ENCODE measurements around the gene ZBTB5.

Gene ZBTB5

DNA sequence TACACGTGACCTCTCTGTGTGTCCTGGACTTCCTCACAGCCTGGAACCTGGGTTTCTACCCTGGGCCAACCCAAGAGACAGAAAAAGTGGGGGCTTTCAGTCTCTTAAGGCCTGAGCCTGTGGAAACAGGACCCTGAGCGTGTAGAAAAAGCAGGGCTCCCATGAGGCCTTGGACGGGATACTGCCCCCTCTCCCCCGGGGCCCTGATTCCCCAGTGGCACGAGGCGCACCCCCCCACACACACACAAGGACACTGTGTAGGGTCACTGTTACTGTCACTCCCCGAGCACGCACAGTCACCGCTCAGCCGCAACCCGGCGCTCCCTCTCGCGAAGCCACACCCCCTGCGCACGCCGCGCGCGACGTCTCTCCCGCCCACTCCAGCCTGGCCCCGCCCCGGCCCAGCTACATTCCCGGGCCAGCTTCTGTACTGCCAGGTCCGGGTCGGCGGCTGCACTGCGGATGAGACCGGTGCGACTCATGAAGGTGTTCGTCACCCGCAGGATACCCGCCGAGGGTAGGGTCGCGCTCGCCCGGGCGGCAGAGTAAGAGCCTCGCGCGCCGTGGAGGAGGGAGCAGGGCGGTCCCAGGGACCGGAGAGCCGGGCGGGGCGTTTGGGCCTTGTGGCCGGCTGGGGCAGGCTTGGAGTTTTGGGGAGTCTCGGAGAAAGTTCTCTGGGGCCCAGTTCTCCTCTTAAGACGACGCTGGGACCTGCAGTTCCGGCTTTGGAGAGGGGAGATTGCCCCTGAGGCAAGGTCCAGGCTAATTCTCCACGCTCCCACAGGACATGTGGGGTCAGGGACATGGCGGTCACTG is 42.8 kb downstream of the ZBTB5 start, which contains the start of gene GRHPR:
TSS of gene GRHPR (plus strand) at position 408 of the 816 bp plus-strand sequence. CDS start at position 463, 55 bp downstream.
- FAIRE-seq: no peak

DNA sequence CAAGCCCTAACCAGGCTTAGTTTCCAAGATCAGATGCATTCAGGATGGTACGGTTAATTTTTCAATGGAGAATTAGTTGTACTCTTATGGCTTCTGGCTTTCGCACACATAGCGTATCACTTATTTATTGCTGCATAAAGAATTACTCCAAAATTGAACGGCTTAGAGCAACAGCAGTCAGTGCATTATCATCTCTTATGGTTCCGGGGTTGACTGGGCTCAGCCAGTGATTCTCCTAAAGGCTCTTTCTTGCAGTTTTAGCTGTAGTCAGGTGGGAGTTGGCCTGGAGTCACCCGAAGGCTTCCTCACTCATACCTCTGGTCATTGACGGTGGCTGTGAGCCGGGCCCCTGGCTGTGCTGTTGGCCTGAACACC is 43.3 kb downstream of the ZBTB5 start:
- no peak for FAIRE-seq

GRCh38 chr9:37420271-37421215 is 44.7 kb downstream of the ZBTB5 start:
- no peak for FAIRE-seq

DNA sequence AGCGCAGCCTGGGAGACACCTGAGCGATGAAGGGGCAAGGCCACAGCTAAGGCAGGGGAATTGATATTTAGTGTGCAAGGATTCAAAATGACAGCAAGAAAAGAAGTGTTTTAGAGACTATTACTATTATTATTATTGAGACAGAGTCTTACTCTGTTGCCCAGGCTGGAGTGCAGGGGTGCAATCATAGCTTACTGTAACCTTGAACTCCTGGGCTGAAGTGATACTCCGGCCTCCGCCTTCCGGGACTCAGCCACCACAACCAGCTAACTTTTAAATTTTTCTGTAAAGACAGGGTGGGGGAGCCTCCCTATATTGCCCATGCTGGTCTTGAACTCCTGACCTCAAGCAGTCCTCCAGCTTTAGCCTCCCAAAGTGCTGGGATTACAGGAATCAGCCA is 46.0 kb downstream of the ZBTB5 start:
- no peak for FAIRE-seq

GRCh38 chr9:37417857-37418618 is 47.2 kb downstream of the ZBTB5 start:
- FAIRE-seq: no peak

DNA sequence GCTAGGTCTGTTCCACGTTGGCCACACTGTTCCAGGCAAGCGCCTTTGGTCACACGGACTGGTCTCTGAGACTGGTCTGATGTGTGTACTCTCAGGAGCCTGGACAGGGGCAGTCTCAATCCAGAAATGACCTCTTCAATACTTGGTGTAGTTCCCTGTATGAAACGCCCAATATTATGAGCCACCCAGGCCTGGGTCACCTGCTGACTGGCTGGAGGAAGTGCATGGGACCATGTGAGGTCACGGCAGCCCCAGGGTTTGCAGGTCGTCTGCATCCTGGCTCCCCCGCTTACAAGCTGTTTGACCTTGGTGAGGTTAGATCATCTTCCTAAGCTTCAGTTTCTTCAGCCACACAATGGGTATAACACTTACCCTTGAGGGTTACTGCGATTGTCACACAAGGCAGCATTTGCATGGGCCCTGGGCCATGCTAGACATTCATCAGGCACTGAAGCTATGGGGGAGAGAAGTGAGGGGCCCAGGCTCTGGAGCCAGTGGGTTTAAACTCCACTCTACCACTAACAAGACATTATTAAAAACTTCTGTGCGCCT is 47.9 kb downstream of the ZBTB5 start:
- FAIRE-seq: no peak

- FAIRE-seq: peak; percentile 83
Observed at GRCh38 chr9:37415011-37415719, 50.1 kb downstream of the ZBTB5 start.

DNA sequence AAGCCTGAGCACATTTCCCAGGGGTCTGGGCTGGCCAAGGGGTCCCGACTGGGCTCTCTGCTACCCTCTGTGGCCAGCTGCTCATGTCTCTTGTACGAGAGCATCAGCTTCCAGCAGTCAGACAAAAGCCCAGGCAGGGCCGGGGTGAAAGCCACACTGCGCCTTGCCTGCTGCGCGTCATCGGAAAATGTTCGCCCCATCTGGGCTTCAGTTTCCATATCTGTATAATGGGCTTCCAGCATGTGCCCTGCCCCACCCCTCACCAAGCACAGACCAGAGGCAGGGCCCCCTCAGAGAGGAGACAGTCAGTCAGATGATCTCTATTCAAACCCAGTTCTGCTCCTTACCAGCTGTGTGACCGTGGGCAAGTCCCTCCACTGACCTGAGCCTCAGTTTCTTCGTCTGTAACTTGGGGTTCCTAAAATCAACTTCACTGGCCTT is 50.7 kb downstream of the ZBTB5 start:
- FAIRE-seq: no peak

DNA sequence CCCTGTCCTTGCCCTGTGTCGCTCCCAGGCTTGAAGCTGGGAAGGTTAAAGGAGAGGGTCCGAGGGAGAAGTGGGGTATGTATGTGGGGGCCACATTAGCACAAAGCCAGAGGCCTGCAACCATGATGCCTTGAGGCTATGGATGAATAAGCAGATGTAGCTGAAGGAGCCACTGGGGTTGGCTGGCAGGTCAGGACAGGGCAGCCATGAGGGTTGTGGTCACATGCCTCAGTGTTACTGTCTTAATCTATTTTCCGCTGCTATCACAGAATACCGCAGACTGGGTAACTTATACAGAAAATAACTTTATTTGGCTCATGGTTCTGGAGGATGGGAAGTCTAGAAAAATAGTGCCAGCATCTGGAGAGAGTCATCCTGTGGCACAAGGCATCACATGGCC is 51.9 kb downstream of the ZBTB5 start:
- no peak for FAIRE-seq

- no peak for FAIRE-seq
Observed at GRCh38 chr9:37412431-37413151, 52.7 kb downstream of the ZBTB5 start.

- no peak for FAIRE-seq
Observed at GRCh38 chr9:37410969-37411785, 54.1 kb downstream of the ZBTB5 start.

DNA sequence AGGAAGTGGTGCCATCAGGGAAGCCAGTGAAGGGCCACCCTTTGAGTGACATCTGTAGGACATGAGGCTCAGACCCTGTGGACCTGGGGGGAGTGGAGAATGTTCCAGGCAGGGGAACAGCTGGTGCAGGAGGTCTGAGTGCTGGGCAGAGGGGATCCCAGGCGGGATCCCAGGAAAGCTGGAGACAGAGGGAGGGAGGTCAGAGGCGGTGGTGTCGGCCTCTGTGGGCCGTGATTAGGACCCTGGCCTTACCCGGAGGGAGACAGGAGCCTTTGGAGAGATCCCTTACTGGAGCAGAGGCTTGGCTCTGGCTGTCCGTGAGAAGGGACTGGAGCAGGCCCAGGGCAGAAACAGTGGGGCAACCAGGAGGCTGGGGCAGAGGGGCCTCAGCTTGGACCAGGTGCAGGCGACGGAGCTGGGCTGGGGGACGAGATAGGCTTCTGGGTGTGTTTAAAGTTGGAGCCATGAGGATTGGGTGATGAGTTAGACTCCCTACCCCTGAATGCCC is 54.8 kb downstream of the ZBTB5 start:
- FAIRE-seq: no peak

DNA sequence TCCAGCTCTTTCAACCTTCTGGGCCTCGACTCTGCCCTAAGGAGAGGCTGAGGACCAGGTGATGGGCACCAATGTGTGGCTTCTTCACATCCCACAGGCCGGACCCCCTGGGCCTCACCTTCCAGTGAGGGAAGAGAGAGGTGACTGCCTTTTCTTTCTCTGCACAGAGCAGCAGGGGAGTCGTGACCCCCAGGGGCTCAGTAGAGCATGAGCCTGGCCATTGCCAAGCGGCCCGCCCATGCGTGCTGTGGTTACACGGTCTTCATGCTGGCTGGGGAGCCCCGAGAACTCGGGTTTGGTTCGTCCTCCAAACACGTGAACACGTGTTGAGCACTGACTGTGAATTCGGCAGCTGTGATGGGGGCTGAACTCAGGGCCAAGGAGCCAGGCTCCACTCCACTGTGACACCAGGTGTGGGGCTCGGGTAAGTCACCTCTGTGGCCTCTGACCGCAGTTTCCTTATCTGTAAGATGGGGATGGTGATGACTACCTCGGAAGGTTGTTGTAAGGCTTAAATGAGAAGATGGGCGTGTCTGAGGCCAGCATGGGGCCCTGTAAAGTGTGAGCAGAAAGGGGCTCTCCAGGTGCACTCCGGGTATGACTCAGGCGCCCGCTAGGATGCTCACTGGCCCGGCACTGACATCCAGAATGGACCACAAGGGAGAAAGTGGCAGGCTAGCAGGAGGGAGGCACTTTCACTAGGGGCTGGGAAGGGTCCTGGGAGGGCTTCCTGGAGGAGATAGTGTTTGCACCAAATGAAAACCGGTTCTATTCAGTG is 56.1 kb downstream of the ZBTB5 start:
- FAIRE-seq: no peak

GRCh38 chr9:37407468-37407867 is 57.8 kb downstream of the ZBTB5 start:
- peak; percentile 48 for FAIRE-seq

GRCh38 chr9:37406603-37407401 is 58.4 kb downstream of the ZBTB5 start:
- FAIRE-seq: no peak

DNA sequence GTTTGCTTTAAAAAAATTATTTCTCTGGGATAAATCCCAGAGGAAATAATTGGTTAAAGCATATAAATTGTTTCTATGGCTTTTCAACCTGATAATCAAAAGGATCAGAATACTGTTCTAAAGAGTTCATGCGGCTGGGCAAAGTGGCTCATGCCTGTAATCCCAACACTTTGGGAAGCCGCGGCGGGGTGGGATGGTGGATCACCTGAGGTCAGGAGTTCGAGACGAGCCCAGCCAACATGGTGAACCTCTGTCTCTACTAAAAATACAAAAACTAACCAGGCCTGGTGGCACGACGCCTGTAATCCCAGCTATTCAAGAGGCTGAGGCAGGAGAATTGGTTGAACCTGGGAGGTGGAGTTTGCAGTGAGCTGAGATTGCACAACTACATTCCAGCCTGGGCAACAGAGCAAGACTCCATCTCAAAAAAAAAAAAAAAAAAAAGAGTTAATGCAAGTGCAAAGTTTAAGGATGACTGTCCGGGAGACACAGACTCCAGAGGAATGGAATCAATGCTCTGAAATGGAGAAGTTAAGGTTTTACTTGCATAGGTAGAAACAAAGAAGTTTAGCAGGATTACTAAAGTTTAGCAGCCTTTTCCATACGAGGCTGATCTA is 59.4 kb downstream of the ZBTB5 start:
- FAIRE-seq: no peak

DNA sequence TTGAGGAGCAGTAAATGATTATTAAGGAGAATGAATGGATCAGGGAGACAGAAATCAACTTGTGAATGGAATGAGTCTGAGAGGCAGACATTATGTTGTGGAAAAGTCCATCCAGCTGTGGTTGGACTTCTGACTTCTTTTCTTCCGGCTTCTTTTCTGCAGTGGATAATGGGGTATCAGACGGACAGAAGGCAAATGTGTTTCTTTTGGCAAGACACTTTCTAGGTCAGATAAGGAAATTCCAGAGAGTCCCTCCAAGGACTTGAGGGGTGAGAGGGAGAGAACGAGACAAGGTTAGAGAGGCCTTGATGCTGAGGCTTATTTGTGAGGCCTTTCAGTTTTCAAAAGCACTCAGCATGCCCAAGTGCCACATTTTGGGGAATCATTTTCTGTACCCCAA is 59.9 kb downstream of the ZBTB5 start:
- FAIRE-seq: no peak

GRCh38 chr9:37404590-37404989 is 60.7 kb downstream of the ZBTB5 start:
- FAIRE-seq: no peak
